Caco-2 (cell line): Measurements from ENCODE around the gene RCE1. TPM values are rescaled to one million over a fixed set of nuclear protein-coding genes. Genes with fewer than 3 reads are reported as not detected.

Experiments used
- BruUV-seq: library from RNA; stranded (reverse); fragments of 400-500 nt; replicated peaks from 2 replicates; lab custom pipeline; 2021; lab: Mats Ljungman, UMichigan
- CTCF ChIA-PET: fragments of 300-600 bp; sonication (Branson Sonifier 250); formaldehyde crosslinking; loops from one replicate; lab custom pipeline; 2022; ENCODE audit warnings: antibody characterized with exemption; lab: Charles Lee
- POLR2A ChIA-PET: fragments of 300-600 bp; sonication (Branson Sonifier 250); formaldehyde crosslinking; loops from one replicate; lab custom pipeline; 2022; ENCODE audit warnings: antibody characterized with exemption; lab: Charles Lee
- DNase-seq, 2 experiments: peaks; one replicate each; pipeline versions ENCODE4 v3.0.0 to v3.0.0-alpha.2; 2020 to 2022
- H3K27me3 ChIP-seq: replicated peaks from 2 replicates; pipeline ENCODE4 v1.6.0; 2011; ENCODE audit warnings: low read length; ENCODE audit not compliant: control insufficient read depth, insufficient read depth
- H3K36me3 ChIP-seq: 2 replicates; pipeline ENCODE4 v1.5.1; 2011; ENCODE audit warnings: low read length; ENCODE audit not compliant: control insufficient read depth, insufficient read depth
- H3K4me1 ChIP-seq: fragments of 250-450 bp; sonication (Bioruptor Pico); 2 replicates; pipeline ENCODE4 v1.5.1; 2020; ENCODE audit warnings: mild to moderate bottlenecking
- H3K4me3 ChIP-seq: 2 replicates; pipeline ENCODE4 v1.5.1; 2011; ENCODE audit warnings: low read depth, mild to moderate bottlenecking, control low read depth, low read length
- H3K9me3 ChIP-seq: fragments of 250-450 bp; sonication (Bioruptor Pico); 2 replicates; pipeline ENCODE4 v1.5.1; 2020; ENCODE audit warnings: mild to moderate bottlenecking, moderate library complexity
- H3K27ac Mint-ChIP-seq: one replicate; pipeline ENCODE4 v1.8.0; 2022; ENCODE audit warnings: mixed read lengths; ENCODE audit not compliant: unreplicated experiment
- H3K27me3 Mint-ChIP-seq: one replicate; pipeline ENCODE4 v1.8.0; 2022; ENCODE audit warnings: mixed read lengths; ENCODE audit not compliant: insufficient read depth, unreplicated experiment
- H3K36me3 Mint-ChIP-seq: one replicate; pipeline ENCODE4 v1.8.0; 2022; ENCODE audit warnings: mild to moderate bottlenecking, mixed read lengths; ENCODE audit not compliant: insufficient read depth, unreplicated experiment
- H3K4me1 Mint-ChIP-seq: one replicate; pipeline ENCODE4 v1.8.0; 2022; ENCODE audit warnings: low read depth, mixed read lengths; ENCODE audit not compliant: unreplicated experiment
- H3K4me3 Mint-ChIP-seq: one replicate; pipeline ENCODE4 v1.8.0; 2022; ENCODE audit warnings: mild to moderate bottlenecking, moderate library complexity, mixed read lengths; ENCODE audit not compliant: unreplicated experiment
- H3K9me3 Mint-ChIP-seq: one replicate; pipeline ENCODE4 v1.8.0; 2022; ENCODE audit warnings: mixed read lengths; ENCODE audit not compliant: unreplicated experiment
- intact Hi-C: fragments of 100-400 bp; cut with micrococcal nuclease; formaldehyde crosslinking; loops from one replicate; pipeline ENCODE4 v1.10.0; 2022; ENCODE audit not compliant: unreplicated experiment
- total RNA-seq: library from RNA; stranded (reverse); gene quantifications from 2 replicates; pipeline ENCODE4 v1.2.3, GENCODE V29; 2022
- TF ChIP-seq, protein P1 (sequence below), 2 experiments: fragments of 200-600 bp in 1 of 2; IDR thresholded peaks; 1 replicate in 1 of 2; 2 replicates in 1 of 2; pipeline versions ENCODE4 v1.5.1 to v1.8.0; 2011 to 2022; ENCODE audit warnings: antibody characterized with exemption in 1 of 2, control low read depth in 1 of 2, inconsistent platforms in 1 of 2, low read depth in 1 of 2, low read length in 1 of 2, mild to moderate bottlenecking in 1 of 2, moderate library complexity in 1 of 2; ENCODE audit not compliant: insufficient read depth in 1 of 2, severe bottlenecking in 1 of 2, unreplicated experiment in 1 of 2

The RCE1 gene
- total RNA-seq, 1 experiment from 2014 or later, result 60.7 TPM

DNA sequence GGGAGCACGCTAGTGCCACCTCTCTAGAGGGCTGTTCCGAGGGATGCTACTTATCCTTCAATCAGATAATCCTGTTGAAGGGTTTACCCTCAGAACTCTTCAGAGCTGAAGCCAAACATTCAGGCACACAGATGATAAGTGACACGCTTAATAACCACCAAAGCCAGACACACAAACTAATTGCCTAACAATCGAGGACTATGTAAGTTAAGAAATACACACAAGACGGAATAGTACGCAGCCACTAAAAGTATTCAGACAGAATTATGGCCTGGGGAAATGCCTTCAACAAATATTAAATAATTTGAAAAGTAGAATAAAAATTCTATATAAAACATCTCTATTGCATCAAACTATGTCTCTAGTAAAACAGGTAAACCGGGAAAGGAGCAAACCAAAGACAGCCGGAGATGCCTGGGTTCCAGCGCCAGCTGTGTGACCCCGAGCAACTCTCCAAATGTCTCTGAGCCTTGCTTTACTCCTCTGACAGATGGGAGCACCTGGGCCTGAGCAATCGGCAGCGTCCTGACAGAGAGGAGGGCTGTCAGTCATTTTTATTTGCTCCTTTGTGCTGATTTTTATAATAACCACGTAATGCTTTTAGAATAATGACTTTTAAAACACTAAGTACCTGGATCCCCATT lies 25.0 kb downstream of the RCE1 start:
- no peaks in the 10 kb centered on the region for H3K27me3 ChIP-seq
- H3K4me3 Mint-ChIP-seq, result no peak overlapping the region
- no peaks in the 10 kb centered on the region; the same call in 1 of the 2 replicates for H3K36me3 ChIP-seq
- no peaks in the 10 kb centered on the region for H3K36me3 Mint-ChIP-seq
- ChIA-PET POLR2A (no interaction called here), CTCF (interaction anchor here (0.6 to 1.6 kb wide), 4 partner anchors 10 to 1809 kb away, joined by 3 to 7 read pairs (median 6); no protein-coding TSS in a partner anchor)
- no peaks in the 10 kb centered on the region for H3K9me3 Mint-ChIP-seq
- intact Hi-C loops, result loop anchor here (1.0 to 5.0 kb wide), 3 partner anchors 25 to 109 kb away; partner anchors contain the start of genes C11orf86, PC and RCE1
- no peaks in the 10 kb centered on the region for H3K4me1 Mint-ChIP-seq
- H3K4me1 ChIP-seq, result peaks cover 4% of the 10 kb centered on the region; the same call in 1 of the 2 replicates
- TF ChIP-seq, protein P1, sequence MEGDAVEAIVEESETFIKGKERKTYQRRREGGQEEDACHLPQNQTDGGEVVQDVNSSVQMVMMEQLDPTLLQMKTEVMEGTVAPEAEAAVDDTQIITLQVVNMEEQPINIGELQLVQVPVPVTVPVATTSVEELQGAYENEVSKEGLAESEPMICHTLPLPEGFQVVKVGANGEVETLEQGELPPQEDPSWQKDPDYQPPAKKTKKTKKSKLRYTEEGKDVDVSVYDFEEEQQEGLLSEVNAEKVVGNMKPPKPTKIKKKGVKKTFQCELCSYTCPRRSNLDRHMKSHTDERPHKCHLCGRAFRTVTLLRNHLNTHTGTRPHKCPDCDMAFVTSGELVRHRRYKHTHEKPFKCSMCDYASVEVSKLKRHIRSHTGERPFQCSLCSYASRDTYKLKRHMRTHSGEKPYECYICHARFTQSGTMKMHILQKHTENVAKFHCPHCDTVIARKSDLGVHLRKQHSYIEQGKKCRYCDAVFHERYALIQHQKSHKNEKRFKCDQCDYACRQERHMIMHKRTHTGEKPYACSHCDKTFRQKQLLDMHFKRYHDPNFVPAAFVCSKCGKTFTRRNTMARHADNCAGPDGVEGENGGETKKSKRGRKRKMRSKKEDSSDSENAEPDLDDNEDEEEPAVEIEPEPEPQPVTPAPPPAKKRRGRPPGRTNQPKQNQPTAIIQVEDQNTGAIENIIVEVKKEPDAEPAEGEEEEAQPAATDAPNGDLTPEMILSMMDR (IDR thresholded peaks at IDR 0.05; ENCODE audit: insufficient read depth in 1 of 2, low read depth in 1 of 2, low read length in 1 of 2, severe bottlenecking in 1 of 2, unreplicated experiment in 1 of 2), result no peak
- H3K27me3 Mint-ChIP-seq, result no peaks in the 10 kb centered on the region
- no peaks in the 10 kb centered on the region for H3K9me3 ChIP-seq
- H3K27ac Mint-ChIP-seq, result no peak overlapping the region
- DNase-seq, result no peak
- BruUV-seq, result no TSS peak
- no peak overlapping the region for H3K4me3 ChIP-seq

DNA sequence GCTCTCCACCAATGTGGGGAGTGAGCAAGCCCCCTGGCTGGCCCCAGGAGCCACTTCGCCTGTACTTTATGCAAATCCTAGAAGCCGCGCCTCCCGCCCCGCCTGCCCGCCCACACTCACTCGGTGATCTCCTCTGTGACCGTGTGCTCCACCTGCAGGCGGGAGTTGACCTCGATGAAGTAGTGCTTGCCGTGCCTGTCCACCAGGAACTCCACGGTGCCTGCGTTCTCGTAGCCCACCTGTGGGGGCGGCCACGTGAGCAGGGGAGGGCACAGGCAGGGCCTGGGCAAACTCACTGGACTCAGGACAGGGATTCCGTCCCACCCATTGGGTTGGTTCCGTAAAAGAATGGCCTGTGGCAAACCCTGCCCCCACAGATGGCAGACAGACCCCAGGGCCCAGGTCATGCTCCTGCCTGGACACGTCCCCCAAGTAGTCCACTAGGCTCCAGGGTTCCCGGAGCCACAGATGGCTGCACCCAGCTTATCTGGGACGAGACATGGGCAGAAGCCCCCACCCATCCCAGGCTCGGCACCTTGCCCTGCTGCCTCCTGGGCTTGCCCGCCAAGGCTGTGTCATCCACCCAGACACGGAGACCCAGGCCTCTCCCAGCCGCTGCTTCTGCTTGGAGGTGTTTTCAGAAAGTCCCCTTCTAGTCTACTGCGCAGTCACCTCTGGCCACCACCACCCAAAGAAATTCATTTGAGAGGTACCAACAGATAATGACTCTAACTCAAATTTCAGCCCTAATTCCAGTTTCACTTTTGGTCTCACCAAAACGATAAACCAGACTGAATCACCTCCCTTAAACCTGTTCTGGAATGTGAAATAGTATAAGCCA lies 25.7 kb downstream of the RCE1 start:
- TF ChIP-seq, protein P1 (IDR thresholded peaks at IDR 0.05; ENCODE audit: insufficient read depth in 1 of 2, low read depth in 1 of 2, low read length in 1 of 2, severe bottlenecking in 1 of 2, unreplicated experiment in 1 of 2), result peak; percentile 88 to 94
- Mint-ChIP-seq H3K27me3 (no peaks in the 10 kb centered on the region), H3K4me3 (no peak overlapping the region), H3K27ac (no peak overlapping the region), H3K36me3 (no peaks in the 10 kb centered on the region), H3K9me3 (no peaks in the 10 kb centered on the region), H3K4me1 (no peaks in the 10 kb centered on the region)
- Histone ChIP-seq H3K4me1 (peaks cover 4% of the 10 kb centered on the region; the same call in 1 of the 2 replicates), H3K4me3 (no peak overlapping the region), H3K27me3 (no peaks in the 10 kb centered on the region), H3K36me3 (no peaks in the 10 kb centered on the region; the same call in 1 of the 2 replicates), H3K9me3 (no peaks in the 10 kb centered on the region)
- peak; percentile 93 to 94 for DNase-seq
- POLR2A ChIA-PET, result no interaction called here
- no TSS peak for BruUV-seq
- intact Hi-C loops, result loop anchor here (1.0 to 5.0 kb wide), 3 partner anchors 26 to 108 kb away; partner anchors contain the start of genes C11orf86, PC and RCE1
- CTCF ChIA-PET, result interaction anchor here (1.2 to 1.4 kb wide), 2 partner anchors 13 to 90 kb away, joined by 4 to 5 read pairs; partner anchors contain the start of gene PC

DNA sequence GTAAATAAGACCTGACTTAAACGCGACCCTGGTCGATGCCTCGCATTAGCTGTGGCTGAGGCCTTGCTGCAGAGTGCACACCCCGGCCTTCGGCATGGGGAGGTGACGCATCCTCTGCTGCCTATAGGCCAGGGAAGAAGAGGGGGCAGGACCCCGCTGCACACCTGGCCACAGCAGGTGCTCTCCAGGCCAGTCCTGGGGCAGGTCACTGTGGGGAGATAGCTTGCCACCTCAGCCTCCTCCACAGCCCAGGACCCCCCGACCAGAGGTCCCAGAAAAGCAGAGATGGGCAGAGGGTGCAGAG lies 26.3 kb downstream of the RCE1 start:
- no peaks in the 10 kb centered on the region for H3K36me3 Mint-ChIP-seq
- H3K4me1 Mint-ChIP-seq, result peaks cover 5% of the 10 kb centered on the region
- ChIA-PET POLR2A (no interaction called here), CTCF (interaction anchor here (0.7 to 1.4 kb wide), 3 partner anchors 12 to 177 kb away, joined by 3 to 5 read pairs (median 4); partner anchors contain the start of gene PC)
- no peak overlapping the region for H3K4me3 ChIP-seq
- no peaks in the 10 kb centered on the region for H3K27me3 Mint-ChIP-seq
- no peak overlapping the region for H3K4me3 Mint-ChIP-seq
- H3K36me3 ChIP-seq, result no peaks in the 10 kb centered on the region; the same call in 1 of the 2 replicates
- no peaks in the 10 kb centered on the region for H3K9me3 Mint-ChIP-seq
- H3K27ac Mint-ChIP-seq, result no peak overlapping the region
- H3K4me1 ChIP-seq, result peaks cover 4% of the 10 kb centered on the region; the same call in 1 of the 2 replicates
- H3K9me3 ChIP-seq, result no peaks in the 10 kb centered on the region
- intact Hi-C loops, result loop anchor here (5.0 kb wide), 2 partner anchors 88 to 108 kb away; partner anchors contain the start of genes C11orf86 and PC
- DNase-seq, result no peak
- BruUV-seq, result no TSS peak
- H3K27me3 ChIP-seq, result no peaks in the 10 kb centered on the region
- TF ChIP-seq, protein P1 (IDR thresholded peaks at IDR 0.05; ENCODE audit: insufficient read depth in 1 of 2, low read depth in 1 of 2, low read length in 1 of 2, severe bottlenecking in 1 of 2, unreplicated experiment in 1 of 2), result no peak
